HG03064 (cell line): ENCODE data around the gene FNDC3B.
"Not testable (repeated sequence)": the region's sequence is repeated elsewhere in the genome, so short reads cannot be mapped to it uniquely, and the experiment has no call there.

Experiments
- ATAC-seq: cut with Tn5 transposase; IDR thresholded peaks from one replicate; pipeline ENCODE4 v1.9.1; 2021; ENCODE audit warnings: low read depth; ENCODE audit not compliant: unreplicated experiment

FNDC3B gene

DNA sequence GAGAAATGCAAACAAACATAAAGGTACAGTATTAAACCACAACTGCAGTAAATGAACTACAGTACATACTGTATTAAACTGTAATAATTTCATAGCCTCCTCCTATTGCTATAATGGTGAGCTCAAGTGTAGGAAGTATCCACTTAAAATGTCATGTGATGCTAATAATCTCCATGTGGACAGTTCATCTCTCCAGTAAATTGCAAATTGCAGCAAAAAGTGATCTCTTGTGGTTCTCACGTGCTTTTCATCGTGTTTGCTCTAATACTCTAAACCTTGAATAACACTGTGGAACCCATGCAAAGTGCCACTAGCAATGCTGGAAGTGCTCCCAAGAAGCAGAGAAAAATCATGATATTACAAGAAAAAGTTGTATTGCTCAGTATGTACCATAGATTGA is 9.2 kb upstream of the FNDC3B start:
- no peak for ATAC-seq

DNA sequence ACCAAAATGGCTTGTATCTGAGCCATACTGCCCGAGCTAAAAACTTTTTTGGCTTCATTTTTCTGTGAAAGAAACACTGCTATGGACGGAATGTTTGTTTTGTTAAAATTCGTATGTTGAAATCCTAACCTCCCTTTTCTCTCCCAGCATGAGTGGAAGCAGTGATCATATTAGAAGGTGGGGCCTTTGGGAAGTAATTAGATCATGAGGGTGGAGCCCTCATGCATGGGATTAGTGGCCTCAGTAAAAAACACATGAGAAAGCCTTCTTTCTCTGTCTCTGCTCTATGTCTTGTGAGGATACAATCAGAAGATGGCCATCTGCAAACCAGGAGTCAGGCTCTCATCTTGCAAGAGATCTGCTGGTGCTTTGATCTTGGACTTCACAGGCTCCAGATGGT is 7.4 kb upstream of the FNDC3B start:
- ATAC-seq: no peak

DNA sequence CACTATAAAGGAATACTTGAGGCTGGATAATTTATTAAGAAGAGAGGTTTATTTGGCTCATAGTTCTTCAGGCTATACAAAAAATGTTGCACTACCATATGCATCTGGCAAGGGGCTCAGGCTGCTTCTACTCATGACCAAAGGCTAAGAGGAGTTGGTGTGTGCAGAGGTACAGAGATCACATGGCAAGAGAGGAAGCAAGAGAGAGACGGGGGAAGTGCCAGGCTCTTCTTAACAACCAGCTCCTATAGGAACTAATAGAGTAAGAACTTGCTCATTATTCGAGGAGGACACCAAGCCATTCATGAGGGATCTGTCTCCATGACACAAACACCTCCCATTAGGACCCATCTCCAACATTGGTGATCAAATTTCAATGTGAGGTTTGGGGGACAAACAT is 6.0 kb upstream of the FNDC3B start:
- no peak for ATAC-seq

DNA sequence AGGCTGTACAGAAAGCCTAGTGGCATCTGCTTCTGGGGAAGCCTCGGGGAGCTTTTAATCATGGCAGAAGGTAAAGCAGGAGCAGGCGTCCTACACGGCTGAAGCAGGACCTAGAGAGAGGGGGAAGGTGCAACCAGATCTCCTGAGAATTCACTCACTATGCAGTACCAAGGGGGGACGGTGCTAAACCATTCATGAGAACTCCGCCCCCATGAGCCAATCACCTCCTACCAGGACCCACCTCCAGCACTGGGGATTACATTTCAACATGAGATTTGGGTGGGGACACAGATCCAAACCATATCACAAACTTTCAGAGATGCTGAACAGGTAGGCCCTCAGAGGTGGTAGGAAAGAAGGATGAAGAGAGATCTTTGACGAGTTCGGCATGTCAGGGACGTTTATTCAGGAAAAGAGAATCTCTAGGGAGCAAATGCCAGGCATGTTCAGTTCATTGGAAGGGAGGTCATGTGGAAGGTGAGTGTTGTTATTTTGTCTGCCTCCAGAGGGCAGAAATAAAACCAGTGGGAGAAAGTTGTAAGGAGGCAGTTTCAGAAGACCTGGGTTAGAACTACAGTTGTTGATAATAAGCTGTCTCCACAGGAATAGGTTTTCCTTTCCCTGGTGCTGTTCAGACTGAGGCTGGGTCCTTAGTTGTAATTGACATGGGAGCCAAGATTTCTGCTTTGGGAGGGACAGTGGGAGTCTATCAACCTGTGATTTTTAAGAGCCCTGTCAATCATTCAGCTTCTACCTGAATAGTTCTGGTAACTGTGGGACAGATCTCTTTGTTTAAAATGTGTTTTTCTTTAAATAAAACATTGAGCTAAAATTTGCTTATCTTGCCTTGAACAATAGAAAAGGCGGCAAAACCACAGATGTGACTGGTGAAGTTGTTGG is 4.3 kb upstream of the FNDC3B start:
- no peak for ATAC-seq

DNA sequence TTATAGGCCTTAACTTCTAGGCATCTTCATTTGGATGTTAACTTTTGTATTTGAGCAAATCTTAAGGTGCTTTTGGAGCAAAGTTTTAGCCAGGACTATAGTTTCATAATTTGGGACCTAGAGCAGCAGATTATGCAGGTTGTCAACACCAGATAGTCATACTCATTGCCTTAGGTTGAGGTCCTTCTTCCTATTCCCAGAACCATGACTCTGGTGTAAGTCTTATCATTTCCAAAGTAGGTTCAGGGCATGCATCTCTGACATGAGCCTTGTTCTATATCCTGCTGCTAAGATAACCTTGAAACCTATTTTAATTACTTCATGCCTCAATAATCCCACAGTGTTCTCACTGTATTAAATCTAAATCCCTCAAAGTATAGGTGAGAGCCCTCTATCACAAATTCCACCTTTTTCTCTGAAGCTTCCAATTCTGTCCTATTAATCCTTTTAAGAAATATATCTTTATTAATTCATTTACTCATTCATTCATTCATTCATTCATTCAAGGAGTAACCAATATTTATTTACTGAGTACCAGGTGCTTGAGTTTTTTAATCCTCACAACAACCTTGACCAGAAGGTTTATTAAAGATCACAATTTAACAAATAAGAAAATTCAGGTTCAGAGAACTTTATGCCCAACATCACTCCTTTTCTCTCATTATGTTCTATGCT is 2.7 kb upstream of the FNDC3B start:
- no peak for ATAC-seq

DNA sequence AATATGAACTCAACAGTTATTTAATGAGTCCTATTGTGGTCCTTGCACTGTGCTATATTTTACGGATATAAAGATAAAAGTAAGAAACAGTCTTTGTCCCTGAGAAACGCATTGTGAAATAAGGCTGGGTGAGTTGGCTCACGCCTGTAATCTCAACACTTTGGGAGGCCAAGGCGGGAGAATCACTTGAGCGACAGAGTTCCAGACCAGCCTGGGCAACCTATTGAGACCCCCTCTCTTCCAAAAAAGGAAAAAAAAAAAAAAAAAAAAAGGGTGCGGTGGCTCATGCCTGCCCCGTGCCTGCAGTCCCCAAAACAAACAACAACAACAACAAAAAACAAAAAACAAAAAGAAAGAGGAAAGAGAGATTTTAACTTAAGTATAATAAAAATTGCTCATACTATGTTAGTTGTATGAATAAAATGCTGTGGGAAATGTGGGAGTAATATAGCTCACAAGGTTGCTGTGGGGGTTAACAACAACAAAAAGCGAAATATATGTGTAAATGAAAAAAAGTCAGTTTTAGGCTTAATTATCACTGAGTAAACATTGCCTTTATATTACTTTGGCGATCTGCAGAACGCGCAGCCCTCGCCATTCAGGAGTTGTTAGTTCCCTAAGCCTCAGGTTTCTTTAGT is 461 bp upstream of the FNDC3B start:
- no peak for ATAC-seq

DNA sequence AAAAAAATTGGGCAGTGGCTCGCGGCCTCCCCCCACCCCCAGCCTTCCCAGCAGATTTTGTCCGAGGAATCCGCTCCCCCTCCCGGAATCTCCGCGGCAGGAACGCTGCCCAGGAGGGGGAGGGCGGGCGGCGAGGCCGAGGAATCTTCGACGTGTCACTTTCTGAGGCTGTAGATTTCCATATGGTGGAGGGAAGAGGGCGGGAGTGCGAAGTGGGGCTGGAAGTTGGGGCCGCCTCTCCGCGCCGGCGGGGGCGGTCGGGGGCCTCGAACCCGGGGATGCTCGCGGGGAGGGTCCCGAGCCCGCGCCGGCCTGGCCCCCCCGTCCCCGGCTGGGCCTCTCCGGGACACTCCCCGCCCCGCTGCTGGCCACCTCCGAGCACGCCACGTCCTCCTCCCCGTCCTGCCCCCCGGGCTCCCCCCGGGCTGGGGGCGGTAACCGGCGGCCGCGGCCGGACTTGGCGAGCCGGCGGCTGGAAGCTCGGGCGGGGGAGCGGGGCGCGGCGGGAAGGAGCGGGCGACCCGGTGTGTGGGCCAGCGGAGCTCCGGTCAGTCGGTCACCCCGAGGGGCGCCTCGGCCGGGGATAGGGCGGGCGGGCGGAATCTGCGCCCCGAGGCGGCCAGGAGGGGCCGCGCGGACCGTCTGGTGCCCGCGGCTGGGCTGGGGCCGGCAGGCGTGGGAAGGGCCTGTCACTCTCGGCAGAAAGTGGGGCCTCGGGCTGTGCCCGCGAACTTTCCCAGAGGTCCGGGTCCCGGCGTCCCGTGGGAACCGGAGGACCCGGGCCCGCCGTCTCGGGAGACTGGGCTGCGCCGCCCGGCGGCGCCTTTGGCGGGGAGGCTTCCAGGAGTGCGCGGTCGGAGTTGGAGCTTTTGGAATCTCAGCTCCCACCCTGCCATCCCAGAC is 951 bp downstream of the FNDC3B start:
- ATAC-seq: peak; percentile 31

DNA sequence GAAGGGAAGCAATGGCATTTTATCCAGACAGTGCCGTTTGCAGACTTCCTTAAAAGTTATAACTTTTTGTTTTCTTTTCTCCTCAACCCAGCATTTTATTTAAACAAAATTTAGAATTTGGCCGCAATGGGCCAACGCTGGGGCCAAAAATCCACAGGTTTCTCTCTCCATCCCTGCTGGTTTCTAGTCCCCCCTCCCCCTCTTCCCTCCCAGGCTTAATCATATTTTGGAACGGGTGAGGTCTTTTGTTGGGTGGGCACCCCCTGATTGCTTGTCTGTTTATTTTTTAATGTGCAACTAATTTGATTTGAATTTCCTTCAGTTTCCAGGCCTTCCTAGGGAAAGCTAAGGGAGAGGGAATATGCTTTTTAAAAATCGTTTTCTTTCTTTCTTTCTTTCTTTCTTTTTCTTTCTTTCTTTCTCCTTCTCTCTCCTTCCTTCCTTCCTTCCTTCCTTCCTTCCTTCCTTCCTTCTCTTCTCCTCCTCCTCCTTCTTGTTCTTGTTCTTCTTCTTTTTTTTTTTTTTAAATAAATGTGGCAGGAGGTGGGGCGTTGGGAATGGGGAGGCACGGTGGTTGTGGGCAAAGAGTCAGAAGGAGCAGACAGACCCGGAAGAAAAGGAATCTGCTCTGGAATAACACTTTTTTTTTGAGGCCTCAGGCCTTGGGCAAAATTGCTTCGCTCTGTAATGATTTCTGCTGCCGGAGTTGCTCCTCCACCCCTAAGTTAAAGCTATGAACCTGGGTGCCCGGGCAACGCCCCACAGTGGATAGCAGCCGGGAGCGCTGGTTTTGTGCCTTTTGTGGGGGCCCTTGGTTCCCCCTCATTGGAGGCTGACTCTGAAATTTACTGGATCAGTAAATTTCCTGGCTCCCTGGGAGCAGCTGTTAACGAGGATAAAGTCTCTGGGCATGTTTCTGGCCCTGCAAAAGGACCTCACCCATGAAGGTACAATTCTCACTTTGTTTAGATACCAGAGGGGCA is 1.9 kb downstream of the FNDC3B start:
- ATAC-seq: no peak

DNA sequence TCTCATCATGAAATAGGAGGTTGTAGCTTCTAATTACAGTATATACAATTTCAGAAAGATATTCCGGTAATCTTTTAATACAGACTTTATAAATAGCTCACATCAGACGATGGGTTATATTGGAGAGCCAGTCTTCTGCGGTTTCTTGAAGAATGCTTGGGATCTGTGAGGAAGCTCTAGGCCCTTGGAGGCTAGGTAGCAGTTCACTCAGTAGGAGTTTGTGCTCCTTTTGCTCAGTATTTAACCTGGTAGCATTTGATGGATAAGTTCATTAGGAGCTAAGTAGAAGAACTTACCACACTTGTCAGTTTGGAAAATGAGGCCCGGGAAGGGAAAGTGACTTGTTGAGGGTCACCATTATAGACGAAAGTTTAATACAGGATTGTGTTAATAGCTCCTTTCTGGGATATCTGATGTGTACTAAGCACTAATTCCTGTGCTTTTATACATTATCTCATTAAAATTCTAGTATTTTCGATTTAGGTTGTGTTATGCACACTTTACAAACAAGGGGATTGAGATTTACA is 2.8 kb downstream of the FNDC3B start:
- no peak for ATAC-seq

DNA sequence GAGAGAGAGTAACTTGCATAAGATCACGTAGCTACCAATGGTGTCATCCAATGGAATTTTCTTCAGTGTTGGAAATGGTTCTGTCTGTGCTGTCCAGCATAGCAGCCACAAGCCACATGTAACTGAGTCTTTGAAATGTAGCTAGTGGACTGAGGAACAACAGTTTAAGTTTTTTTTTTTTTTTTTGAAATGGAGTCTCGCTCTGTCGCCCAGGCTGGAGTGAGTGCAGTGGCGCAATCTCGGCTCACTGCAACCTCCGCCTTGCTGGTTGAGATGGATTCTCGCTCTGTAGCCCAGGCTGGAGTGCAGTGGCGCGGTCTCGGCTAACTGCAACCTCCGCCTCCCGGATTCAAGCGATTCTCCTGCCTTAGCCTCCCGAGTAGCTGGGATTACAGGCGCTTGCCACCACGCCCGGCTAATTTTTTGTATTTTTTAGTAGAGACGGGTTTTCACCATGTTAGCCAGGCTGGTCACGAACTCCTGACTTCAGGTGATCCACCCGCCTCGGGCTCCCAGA is 3.3 kb downstream of the FNDC3B start:
- not testable (repeated sequence) for ATAC-seq

DNA sequence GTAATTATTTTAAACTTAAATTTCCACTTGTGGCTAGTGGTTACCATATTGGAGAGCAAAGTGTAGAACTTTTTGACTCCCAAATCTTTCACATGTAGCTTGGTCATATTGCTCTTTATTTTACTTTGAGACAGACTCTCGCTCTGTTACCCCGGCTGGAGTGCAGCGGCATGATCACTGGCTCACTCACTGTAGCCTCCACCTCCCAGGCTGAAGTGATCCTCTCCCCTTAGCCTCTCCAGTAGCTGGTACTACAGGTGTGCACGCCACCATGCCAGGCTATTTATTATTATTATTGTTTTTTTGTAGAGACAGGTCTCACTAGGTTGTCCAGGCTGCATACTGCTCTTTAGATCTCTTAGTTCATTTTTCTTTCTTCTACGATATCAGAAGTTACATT is 3.9 kb downstream of the FNDC3B start:
- no peak for ATAC-seq

DNA sequence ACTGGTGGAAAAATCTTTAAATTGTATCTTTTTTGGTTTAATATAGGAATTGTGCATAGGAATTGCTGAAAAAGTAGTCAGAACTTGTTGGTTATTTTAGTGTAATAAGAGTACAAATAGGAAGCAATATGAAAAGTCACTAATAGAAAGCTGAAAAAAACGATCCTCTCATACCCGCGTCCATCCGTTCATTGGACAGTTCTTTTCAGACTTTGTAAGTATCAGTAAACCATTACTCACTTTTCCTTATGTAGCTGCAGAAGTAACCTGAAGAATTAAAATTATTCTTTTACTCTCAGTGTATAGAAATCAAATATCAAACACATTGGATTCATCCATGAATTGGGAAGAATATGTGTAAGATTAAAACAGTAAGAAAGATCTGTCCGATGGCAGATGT is 4.4 kb downstream of the FNDC3B start:
- ATAC-seq: no peak

DNA sequence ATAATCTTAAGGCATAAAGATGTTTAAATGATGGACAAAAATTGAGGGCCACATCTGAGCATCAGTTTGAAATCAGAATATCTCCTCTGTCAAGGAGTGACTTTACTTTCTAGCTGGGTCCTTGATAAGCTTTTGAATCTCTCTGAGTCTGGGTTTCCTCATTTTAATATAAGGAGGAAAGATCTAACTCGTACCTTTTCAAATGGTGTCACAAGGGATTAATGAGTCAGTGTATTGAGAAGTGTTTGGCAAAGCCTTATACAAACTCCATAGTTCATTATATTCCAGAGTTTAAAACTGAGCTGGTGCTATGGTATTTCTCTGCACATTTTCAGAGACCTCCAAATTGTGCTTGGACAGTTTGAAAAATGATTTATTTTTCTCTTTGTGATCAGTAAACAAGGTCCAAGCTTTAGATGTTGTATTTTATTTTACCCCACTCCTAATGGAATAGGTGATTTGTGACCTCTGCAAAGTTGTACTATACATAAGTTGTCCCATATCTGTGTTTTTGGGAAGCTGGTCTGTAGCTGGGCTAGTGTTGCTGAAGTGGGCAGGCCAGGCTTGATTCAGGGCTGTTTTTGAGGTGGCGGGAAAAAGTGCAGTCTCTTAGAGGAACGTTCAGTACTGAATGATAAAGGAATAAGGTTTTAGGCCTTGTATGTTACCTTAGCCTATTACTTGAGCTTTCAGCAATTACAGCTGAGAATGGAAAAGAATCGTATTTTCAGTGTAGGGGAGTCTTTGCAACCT is 5.6 kb downstream of the FNDC3B start:
- no peak for ATAC-seq

DNA sequence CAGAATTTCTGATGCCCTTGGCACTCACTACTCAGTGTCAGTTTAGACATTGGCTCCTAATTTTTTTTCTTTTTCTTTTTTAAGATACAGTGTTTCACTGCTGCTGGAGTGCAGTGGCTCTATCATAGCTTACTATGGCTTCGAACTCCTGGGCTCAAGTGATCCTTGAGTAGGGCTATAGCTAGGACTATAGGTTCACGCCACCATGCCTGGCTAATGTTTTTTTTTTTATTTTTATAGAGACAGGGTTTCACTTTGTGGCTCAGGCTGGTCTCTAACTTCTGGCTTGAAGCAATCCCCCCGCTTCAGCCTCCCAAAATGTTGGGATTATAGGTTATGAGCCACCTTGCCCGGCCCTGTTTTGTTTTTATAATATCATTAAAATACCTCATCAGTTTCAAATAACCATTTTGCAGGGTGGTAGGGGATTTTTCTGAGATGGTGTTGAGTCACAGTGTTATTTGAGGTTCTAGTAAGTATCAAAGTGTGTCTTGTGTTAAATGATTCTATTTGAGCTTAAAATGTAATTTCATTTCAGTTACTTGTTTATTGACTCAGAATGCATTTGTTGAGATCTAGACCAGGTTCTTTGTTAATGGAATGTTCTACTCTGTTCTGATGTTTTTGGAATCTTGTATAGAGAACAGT is 7.0 kb downstream of the FNDC3B start:
- no peak for ATAC-seq

DNA sequence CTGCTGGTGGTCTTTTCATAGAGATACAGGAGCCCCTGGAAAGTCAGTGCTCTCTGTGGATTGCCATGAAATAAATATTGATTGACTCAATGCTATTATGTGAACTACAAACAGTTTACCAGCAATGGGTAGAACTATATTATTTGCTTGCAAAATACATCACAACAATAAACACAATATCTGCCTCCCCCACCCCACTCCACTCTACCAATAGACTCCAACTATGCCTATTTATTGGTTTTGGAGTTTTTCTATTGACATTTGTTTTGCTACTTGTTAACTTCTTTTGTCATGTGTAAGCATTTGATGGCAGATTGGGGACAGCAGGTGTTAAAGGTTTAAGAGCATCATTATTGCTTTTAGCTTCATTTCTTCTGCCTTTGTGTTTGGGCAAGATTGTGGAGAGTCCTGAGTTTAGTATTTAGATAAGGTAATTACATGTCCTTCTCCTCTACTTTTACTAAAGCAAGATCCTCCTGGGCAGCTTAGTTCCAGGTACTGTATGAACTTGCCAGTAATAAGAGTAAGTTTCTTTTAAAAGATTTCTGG is 8.3 kb downstream of the FNDC3B start:
- no peak for ATAC-seq

DNA sequence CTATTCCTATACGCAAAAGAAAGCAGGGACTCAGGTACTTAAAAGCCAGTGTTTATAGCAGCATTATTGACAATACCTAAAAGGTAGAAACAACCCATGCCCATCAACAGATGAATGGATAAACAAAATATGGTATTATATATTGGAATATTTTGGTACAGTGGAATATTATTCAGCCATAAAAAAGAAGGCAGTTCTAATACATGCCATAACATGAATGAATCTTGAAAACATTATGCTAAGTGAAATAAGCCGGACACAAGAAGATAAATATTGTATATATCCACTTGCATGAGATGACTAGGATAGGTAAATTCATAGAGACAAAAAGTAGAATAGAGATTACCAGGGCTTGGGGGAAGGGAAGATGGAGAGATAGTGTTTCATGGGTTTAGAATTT is 9.2 kb downstream of the FNDC3B start:
- ATAC-seq: no peak

DNA sequence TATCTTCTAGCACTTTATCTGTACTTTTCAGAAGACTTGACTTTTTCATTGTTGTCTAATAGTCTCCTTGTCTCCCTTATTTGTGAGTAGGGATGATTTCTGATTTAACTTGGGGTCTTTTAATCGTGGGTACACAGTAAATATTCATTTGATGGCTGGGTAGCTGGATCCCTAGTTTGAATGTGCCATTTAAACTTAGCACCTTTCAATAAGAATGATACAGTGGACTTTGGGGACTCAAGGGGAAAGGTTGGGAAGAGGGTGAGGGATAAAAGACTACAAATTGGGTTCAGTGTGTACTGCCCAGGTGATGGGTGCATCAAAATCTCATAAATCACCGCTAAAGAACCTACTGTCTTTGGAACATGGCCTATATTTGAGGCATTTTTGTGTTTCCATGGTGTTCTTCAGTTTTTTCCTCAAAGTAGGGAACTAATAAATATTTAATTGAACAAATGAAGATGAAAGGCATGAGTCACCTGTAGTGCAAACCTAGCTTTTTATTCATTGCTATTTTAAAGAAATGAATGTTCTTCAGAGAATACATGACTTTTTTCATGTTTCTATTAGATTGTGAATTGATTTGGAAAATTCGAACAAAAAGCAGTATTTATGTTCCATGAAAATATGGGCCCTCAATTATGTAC is 12.1 kb downstream of the FNDC3B start:
- no peak for ATAC-seq
